PC-3 (cell line): ENCODE results near the gene MED7.

Source experiments
- EZH2phosphoT487 ChIP-seq: fragments of 300-600 bp; sonication (generic); IDR thresholded peaks from 2 replicates; pipeline ENCODE4 v1.6.1; 2018; ENCODE audit warnings: mild to moderate bottlenecking, antibody characterized with exemption, low read length, borderline replicate concordance
- TF ChIP-seq, protein P1 (sequence below): fragments of 300-600 bp; sonication (generic); conservative IDR thresholded peaks from 2 replicates; pipeline ENCODE4 v1.5.1; 2017; ENCODE audit warnings: antibody characterized with exemption, low read depth, mild to moderate bottlenecking, low read length

DNA sequence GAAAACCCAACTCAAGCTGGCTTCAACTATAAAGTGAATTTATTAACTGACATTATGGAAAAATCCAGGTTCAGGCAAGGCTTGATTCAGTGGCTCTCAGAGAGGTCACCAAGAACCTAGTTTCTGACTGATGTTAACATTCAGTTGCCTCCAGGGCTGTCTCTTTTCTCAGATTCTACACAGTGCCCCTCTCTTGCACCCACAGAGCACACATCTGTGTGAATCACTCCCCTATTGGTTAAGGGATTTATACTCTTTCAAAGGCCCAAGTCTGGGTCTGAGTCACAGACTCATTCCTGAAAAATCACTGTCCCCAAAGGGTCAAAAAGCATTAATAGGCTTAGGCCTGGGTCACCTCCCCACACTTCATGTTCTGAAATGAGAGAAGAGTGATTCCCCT lies 27.7 kb downstream of the MED7 start:
- TF ChIP-seq, protein P1, sequence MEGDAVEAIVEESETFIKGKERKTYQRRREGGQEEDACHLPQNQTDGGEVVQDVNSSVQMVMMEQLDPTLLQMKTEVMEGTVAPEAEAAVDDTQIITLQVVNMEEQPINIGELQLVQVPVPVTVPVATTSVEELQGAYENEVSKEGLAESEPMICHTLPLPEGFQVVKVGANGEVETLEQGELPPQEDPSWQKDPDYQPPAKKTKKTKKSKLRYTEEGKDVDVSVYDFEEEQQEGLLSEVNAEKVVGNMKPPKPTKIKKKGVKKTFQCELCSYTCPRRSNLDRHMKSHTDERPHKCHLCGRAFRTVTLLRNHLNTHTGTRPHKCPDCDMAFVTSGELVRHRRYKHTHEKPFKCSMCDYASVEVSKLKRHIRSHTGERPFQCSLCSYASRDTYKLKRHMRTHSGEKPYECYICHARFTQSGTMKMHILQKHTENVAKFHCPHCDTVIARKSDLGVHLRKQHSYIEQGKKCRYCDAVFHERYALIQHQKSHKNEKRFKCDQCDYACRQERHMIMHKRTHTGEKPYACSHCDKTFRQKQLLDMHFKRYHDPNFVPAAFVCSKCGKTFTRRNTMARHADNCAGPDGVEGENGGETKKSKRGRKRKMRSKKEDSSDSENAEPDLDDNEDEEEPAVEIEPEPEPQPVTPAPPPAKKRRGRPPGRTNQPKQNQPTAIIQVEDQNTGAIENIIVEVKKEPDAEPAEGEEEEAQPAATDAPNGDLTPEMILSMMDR: no peak
- no peak for TF ChIP-seq EZH2phosphoT487
